GM19324 (cell line): ENCODE data around the gene SLC35B2.
"Not testable (repeated sequence)": the region's sequence is repeated elsewhere in the genome, so short reads cannot be mapped to it uniquely, and the experiment has no call there.

Experiments
- ATAC-seq: cut with Tn5 transposase; IDR thresholded peaks from one replicate; pipeline ENCODE4 v1.9.1; 2021; ENCODE audit warnings: mild to moderate bottlenecking, moderate library complexity; ENCODE audit not compliant: unreplicated experiment, low FRiP score

Gene SLC35B2

DNA sequence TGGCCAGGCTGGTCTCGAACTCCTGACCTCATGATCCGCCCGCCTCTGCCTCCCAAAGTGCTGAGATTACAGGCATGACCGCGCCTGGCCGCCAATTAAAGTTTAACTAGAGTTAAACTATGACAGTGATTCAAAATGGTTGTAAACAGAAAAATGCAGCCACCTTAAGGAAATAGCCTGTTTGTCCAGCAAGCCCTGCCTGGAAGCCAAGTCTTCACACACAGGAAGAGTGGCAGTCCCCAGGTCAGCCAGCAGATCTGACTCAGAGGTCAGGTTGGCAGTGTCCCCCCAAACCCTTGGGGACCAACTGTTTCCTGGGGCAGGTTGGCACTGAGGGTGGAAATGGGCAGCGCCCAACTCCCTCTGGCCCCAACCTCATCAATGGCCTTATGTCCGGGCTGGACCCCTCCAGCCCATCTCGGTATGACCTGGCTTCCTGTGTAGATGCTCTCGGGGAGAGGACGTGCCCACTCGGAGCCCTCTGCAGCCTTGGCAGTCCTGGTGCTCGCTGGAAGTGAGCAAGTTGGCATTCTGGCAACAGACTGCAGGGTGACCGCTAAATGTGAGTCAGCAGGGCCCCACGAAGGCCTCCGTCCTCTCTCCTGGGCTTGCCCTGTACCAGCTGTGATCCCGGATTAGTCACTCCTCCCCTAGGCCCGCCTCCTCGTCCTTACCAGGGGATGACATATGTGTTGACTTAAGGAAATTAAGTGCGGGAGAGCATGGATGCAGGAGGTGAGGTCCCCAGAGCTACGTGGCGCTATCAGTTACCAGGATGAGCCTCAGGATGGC lies 20.1 kb downstream of the SLC35B2 start:
- peak; percentile 60 for ATAC-seq

DNA sequence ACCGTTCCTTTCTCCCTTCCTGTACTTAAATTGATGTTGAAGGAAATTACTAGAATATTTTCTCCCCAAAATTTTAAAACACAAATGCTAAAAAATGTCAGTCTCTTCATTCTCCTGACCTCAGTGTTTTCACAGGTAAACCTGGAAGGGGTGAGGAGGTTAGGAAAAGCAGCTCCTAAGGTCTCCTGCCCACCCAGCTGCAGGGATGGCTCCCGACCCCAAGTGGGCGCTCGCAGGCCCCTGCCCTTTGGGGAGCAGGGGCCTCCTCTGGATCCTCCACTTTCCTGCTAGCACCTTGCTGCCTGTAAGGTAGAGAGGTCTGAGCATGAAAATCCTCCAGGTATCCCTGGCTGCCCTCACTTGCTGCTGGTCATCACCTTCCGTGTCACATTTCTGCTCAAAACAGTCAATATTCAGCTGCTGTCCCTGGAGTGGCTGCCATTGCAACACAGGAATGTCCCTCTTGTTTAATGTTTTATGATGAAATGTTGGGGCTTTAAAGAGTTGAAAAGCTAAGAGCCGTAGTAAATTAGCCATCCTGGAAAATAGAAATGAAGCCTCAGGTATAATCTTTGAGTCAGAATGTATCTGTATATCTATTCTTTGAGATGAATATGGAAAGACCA lies 21.3 kb downstream of the SLC35B2 start:
- no peak for ATAC-seq

DNA sequence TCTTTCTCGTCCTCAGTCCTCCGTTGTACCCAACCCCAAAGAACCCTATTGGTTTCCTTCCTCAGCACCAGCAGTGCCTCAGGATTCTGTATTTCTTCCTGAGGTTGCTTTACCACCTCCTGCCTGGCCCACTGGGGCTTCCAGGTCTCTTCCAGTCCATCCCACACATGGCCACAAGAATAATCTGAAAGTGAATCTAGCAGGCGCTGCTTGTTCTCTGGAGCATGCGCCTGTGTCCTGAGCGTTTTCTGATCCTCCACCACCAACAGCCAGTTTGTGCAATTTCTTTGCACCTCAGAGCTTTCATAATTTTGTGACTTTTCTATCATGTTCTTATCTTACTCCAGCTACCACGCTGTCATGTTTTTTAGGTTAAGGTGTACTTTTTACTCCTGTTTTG lies 22.1 kb downstream of the SLC35B2 start:
- ATAC-seq, result no peak

DNA sequence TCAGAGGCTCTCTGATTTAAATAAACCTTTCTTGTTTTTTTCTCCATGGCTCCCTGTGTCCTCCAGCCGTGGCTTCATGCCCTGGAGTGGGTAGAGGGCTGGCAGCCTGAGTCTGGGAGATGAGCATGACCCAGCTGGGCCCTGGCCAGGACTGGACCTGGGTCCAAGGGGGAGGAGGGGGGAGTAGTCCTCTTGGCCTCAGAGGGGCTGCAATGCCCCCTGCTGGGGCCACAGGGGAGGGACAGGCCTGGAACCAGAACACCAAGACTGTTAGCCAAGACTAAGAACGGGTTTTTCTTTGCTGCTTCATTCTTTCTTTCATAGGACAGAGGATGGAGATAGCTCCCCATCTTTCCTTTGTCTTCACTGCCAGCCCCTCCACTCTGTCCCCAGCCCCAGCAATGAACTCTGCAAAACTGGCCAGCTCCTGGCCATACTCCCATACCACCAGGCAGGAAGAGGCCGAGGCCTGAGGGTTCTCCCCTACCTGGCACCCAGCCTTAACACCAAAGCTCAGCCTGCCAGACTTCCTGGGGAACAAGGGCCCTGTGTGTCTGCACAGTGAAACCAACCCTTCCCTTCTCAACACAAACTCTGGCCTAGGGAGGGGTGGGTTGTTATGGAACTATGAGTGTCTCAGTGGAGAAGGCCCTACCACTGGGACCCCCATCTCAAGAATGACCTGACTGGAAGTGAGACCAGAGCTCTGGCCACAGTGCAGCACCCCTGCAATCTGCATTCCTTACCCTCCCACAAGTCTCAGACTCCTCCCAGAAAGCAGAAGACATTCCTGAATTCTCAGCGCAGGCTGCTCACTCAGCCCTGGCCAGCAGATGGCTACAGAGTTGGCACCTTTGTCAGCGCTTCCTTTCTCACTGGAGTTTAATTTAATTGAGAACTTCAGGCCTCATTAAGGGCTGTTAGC lies 23.0 kb downstream of the SLC35B2 start:
- ATAC-seq, result no peak

DNA sequence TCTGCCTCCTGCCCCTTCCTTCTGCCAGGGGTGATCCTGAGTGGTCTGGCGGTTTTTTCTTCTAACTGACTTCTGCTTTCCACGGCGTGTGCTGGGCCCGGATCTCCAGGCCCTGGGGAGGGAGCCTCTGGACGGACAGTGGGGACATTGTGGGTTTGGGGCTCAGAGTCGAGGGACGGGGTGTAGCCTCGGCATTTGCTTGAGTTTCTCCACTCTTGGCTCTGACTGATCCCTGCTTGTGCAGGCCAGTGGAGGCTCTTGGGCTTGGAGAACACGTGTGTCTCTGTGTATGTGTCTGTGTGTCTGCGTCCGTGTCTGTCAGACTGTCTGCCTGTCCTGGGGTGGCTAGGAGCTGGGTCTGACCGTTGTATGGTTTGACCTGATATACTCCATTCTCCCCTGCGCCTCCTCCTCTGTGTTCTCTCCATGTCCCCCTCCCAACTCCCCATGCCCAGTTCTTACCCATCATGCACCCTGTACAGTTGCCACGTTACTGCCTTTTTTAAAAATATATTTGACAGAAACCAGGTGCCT lies 23.7 kb downstream of the SLC35B2 start:
- no peak for ATAC-seq

DNA sequence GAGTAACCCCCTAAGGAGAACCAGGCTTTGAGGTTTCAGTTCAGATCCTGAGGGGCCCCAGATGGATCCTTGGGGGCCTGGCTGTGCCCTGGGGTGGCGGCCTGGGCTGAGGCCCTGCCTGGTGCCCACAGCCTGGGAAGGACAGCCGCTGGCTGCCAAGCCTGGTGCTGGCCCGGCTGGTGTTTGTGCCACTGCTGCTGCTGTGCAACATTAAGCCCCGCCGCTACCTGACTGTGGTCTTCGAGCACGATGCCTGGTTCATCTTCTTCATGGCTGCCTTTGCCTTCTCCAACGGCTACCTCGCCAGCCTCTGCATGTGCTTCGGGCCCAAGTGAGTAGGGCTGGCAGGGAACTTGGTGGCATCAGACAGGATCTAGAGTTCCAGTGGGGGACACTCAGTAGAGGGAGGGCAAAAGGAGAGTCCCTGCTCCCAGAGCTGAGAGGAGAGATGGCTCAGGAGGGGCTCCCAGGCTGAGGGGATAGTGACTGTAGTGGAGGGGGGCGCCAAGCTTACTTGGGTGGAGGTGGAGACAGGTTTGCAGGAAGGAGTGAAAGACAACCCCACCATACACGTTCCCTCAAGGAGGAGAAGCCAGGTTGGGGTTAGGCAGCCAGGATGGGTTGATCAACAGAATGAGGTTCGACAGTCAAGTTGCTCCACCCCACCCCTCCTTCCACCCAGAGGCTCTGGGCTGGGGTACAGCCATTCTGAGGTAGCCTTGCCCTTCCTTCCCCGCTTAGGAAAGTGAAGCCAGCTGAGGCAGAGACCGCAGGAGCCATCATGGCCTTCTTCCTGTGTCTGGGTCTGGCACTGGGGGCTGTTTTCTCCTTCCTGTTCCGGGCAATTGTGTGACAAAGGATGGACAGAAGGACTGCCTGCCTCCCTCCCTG lies 24.4 kb downstream of the SLC35B2 start:
- ATAC-seq, result no peak

DNA sequence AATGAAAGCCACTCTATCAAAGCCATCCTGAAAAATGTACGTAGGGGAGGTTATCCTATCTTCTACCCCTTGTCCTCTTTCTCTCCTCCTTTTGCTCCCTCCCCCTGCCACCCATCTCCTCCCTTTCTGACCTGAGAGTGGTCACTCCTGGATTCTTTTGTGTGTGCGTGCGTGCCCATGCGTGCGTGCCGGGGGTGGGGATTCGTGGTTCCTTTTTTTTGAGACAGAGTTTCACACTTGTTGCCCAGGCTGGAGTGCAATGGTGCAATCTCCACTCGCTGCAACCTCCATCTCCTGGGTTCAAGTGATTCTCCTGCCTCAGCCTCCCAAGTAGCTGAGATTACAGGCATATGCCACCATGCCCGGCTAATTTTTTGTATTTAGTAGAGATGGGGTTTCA lies 25.9 kb downstream of the SLC35B2 start:
- not testable (repeated sequence) for ATAC-seq

DNA sequence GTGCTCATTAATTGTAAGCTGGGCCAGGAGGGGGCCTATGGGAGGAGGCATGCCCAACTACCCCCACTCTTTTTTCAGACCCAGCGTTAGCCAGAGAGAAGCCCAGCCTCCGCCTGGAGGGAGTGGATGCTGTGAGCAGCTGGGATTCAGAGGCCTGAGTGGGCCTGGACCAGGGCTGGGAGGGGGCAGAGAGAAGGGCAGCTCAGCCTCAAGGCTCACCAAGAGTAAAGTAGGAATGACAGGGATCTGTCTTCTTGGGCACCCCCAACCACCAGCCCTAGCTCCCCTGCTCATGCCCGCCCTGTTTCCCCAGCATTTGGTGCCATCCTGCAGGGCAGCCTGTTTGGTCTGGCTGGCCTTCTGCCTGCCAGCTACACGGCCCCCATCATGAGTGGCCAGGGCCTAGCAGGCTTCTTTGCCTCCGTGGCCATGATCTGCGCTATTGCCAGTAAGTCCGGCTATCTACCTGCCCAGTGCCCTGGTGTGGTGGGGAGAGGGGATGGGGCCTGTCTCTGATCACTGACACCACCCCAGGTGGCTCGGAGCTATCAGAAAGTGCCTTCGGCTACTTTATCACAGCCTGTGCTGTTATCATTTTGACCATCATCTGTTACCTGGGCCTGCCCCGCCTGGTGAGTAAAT lies 27.2 kb downstream of the SLC35B2 start:
- no peak for ATAC-seq

DNA sequence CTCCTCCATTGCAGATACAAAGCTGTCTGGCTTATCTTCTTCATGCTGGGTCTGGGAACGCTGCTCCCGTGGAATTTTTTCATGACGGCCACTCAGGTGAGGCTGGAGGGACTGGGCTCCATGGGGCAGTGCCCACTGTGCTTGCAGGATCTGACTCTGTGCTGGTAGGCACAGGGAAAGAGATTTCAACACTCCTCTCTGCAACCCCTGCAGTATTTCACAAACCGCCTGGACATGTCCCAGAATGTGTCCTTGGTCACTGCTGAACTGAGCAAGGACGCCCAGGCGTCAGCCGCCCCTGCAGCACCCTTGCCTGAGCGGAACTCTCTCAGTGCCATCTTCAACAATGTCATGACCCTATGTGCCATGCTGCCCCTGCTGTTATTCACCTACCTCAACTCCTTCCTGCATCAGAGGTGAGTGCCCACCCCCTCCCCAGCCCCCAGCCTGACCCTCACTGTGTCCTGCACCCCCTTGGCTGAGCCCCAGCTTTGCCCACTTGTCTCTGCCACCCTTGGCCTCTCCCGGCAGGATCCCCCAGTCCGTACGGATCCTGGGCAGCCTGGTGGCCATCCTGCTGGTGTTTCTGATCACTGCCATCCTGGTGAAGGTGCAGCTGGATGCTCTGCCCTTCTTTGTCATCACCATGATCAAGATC lies 27.8 kb downstream of the SLC35B2 start:
- no peak for ATAC-seq

DNA sequence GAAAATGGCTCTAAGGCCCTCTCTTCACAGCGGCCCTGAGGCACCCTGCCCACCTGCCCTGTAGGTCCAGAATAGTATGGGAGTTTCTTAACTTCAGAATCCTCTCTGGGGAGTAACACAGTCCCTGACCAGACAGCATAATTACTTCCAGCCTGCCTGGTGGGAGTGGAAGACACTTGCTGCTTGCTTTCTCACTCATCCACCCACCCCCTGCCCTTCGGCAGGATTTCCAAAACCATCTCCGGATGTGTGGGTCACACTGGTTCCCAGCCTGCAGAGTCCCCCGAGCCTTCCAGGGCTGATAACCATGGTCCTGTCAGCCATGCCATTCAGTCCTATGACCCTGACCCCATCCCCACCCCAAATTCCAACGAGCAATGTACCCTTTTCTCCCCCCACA lies 28.5 kb downstream of the SLC35B2 start:
- ATAC-seq, result no peak

DNA sequence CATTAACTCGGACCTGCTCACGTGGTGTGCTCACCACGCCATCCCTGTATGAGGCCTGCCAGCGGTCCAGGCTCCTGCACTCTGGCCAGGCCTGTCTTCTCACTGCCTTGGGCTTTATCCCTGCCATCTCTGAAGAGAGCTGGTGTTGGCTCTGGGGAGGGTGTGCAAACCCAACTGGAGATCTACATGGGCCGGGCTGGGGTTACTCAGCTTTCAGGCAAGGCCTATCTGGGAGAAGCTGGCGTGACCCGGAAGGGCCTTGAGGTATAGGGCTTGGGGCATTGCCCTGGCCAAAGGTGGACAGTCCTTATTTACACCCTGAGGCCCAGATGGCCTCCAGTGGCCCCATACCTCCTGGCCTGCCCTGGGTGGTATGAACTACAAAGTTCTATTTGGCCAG lies 28.9 kb downstream of the SLC35B2 start:
- no peak for ATAC-seq

DNA sequence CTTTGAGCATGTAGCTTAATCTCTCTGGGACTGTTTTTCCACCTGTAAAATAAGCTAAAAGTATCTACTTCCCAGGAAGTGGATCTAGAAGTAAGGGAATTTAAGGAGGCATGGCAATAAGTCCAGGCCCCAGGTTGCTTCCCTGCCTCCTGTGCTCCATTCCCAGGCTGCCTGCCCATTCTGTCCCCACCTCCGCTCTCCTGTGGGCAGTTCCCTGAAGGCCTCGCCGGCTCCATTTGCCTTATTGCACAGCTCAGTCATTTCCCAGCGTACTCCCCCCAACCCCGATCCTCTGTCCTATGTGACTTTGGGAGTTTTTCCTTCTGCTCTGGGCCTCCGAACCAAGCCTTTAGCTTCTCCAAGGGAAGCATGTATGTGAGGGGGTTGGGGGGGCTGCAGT lies 29.3 kb downstream of the SLC35B2 start:
- ATAC-seq, result no peak

DNA sequence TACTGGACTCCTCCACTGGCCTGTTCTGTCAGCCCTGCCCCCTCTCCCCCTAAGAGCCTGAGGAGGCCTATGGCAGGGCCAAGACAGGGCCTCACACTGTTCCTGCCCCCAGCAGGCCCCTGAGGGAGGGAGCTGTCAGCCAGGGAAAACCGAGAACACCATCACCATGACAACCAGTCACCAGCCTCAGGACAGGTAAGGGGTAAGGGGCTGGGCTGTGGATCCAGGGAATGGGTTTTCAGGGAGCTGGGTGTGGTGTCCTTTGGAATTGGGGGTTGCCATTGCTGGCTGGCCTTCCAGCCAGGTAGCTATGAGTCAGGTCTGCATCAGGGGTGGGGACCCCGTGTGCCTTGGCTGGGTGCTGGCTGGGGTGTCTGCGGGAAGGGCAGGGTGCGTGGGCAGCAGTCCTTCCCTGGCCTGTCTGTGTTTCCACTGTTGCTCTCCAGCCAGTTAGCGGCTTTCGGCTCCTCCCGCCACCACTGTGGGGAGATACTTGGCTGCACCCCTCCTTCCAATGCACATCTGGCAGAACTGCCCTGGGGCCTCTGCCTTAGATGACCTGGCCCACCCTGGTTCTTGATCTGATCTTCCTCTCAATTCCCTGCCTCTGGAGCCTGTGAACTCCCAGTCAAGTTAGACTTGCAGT lies 30.1 kb downstream of the SLC35B2 start:
- ATAC-seq, result no peak

DNA sequence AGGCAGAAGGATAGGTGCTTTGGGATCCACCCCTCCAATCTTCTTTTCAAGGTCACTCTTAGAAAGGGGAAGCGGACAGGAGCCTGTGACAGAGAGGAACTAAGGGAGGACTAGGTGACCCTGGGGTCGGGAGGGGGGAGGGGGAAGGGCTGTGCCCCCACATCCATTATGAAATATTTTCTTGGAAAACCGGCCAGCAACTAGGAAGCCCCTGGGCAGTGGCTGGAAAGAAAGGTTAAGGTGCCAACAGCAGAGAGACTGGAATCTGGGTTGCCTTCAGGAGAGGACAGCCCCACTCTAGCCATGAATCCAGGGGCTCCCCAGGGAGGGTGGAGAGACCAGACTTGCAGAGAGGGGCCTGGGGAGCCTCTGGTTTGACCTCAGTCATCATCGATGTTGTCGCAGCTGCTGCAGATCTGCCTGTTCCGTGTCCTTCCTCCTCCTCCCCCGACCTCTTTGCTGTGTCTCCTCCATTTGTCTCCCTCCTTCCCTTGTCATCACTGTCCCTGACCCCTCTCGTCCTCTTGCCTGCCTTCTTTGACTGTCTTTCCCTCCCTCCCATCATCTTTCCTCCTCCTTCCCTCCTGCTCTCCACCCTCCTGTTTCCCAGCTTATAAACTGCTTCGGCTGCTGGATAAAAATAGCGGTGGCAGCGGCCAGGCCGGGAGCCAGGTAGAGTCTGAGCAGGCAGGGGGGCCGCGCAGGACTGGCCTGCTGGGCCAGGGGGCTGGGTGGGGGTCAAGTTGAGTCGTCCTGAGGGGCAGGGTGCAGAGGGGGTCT lies 30.8 kb downstream of the SLC35B2 start:
- no peak for ATAC-seq

DNA sequence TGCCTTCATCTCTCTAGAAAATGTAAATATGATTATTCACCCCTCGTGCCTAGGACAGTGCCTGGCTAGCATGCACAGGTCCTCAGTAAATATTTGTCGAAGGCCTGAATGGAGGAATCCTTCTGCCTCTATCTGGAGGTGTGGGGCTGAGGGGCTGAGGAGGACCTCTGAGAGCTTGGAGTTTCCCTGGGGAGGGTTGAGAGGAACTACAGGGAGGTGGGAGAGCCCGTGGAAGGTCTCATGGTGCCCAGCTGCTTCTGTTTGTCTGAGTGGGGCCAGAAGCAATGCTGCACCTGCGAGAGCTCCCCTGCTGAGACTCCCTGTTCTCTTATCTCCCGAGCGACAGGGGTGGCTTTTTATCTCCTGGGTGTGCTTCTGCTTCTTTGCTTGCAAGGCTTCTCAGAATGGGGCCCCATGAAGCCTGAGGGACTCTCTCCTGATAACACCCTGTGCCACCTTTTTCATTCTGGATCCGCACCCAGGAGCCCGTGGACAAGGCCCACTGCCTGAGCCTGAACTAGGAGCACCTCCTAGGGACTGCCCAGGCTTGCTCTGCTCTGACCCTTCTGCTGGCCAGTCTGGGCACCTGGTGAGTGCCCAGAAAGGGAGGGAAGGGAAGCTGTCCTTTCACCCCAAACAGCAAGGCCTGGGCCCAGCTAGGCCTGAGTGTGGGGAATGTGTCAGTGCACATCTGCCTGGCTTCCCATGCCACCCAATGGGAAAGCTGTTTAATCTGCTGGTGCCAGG lies 31.6 kb downstream of the SLC35B2 start:
- no peak for ATAC-seq

DNA sequence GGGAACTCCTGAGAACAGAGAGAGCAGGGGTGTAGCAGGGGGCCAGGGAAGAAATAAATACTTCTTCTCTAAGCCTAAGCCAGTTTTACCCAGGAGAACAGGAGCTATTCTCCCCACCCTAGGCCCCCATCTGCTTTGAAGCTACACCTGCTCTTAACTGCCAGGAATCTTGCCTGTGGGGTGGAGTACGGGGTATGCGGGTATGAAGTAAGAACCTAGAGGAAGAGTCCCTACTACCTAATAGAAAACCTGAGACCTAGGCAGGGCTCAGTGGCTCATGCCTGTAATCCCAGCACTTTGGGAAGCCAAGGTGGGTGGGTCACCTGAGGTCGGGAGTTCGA lies 32.4 kb downstream of the SLC35B2 start:
- no peak for ATAC-seq
